Ectodermal cell (in vitro differentiated cells): ENCODE measurements around the gene CLIC1.

Experiments
- H3K27ac ChIP-seq: 2 replicates; pipeline ENCODE4 v1.7.0; 2013; ENCODE audit warnings: mild to moderate bottlenecking, low read depth, low read length; ENCODE audit not compliant: insufficient read depth, poor library complexity, severe bottlenecking
- H3K27me3 ChIP-seq: 2 replicates; pipeline ENCODE4 v1.7.0; 2013; ENCODE audit warnings: mild to moderate bottlenecking, low read length; ENCODE audit not compliant: insufficient read depth, control insufficient read depth, poor library complexity, severe bottlenecking
- H3K36me3 ChIP-seq: one replicate; pipeline ENCODE4 v1.7.0; 2013; ENCODE audit warnings: low read length; ENCODE audit not compliant: control insufficient read depth, insufficient read depth
- H3K4me1 ChIP-seq: one replicate; pipeline ENCODE4 v1.7.0; 2013; ENCODE audit warnings: low read length; ENCODE audit not compliant: control insufficient read depth, insufficient read depth
- H3K4me3 ChIP-seq: 2 replicates; pipeline ENCODE4 v1.7.0; 2013; ENCODE audit warnings: low read depth, low read length, control low read depth; ENCODE audit not compliant: insufficient read depth
- H3K9me3 ChIP-seq: 2 replicates; pipeline ENCODE4 v1.7.0; 2013; ENCODE audit warnings: mild to moderate bottlenecking, low read length, moderate library complexity; ENCODE audit not compliant: control insufficient read depth
- WGBS, 2 experiments: methylation state at CpG; one replicate each; pipeline ENCODE4 v1.1.7; 2013; ENCODE audit warnings: missing lambda C conversion rate in 2 of 2; 5-methylcytosine and 5-hydroxymethylcytosine counted together

CLIC1 gene

GRCh38 chr6:31778193-31778592, 41.9 kb upstream of the CLIC1 start:
- Histone ChIP-seq H3K4me1 (peaks cover 6% of the 10 kb centered on the region), H3K36me3 (peaks cover 28% of the 10 kb centered on the region), H3K27me3 (no peaks in the 10 kb centered on the region), H3K9me3 (no peaks in the 10 kb centered on the region), H3K27ac (no peak overlapping the region), H3K4me3 (no peak overlapping the region)
- 93 to 97% methylated on average over 5 of the region's 5 CpGs for WGBS, 2 experiments

GRCh38 chr6:31777667-31778050, 41.3 kb upstream of the CLIC1 start:
- no peaks in the 10 kb centered on the region for H3K9me3 ChIP-seq
- WGBS, 2 experiments, result 89 to 94% methylated on average over 5 of the region's 5 CpGs
- H3K4me1 ChIP-seq, result peaks cover 6% of the 10 kb centered on the region
- no peaks in the 10 kb centered on the region for H3K27me3 ChIP-seq
- peaks cover 26% of the 10 kb centered on the region for H3K36me3 ChIP-seq
- no peak overlapping the region for H3K4me3 ChIP-seq
- H3K27ac ChIP-seq, result no peak overlapping the region

DNA sequence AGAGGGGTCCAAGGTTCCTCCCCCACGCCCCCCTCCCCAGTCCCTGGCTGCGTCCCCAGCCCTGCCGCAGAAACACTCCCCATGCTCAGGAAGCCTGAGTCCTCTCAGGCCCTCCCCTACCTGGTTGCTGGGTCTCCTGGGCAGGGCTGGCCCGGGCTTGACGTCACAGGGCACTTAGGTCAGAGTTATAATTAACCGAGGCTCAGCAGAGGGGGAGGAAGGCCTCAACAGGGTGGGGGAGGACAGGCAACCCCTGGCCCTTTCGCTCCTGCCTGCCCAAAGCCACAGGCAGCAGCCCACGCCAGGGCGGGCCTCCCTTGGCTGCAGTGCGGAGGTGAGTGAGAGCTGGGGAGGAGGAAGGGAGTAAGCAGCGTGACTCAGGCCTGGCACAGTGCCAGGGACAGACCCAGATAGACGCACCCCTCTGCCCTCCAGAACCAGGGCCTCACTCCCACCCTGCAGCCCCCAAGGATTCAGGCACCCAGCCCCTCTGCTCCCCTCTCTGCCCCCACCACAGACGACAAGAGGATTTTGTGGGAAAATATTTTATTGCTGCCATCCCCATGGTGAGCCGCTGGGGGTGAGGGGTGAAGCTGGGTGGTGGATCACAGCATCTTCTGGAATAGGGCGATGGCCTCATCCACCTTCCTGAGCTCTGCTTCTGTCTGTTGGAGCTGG, 40.8 kb upstream of the CLIC1 start, which contains the start of gene VWA7:
VWA7 (minus strand) TSS at position 340 of the 678 bp plus-strand sequence. CDS start 549 bp downstream, outside the sequence.
- 64 to 68% methylated on average over 15 of the region's 15 CpGs for WGBS, 2 experiments

GRCh38 chr6:31776485-31776988, 40.2 kb upstream of the CLIC1 start:
- Histone ChIP-seq H3K4me1 (peaks cover 6% of the 10 kb centered on the region), H3K36me3 (peaks cover 23% of the 10 kb centered on the region), H3K27ac (peak overlapping the region; percentile 23), H3K9me3 (no peaks in the 10 kb centered on the region), H3K4me3 (no peak overlapping the region), H3K27me3 (no peaks in the 10 kb centered on the region)
- 74 to 79% methylated on average over 14 of the region's 14 CpGs for WGBS, 2 experiments

More for the DNA sequence above, 40.8 kb upstream of the CLIC1 start, which contains the start of gene VWA7:
- H3K4me3 ChIP-seq, result no peak within 1 kb of the TSS
- H3K27me3 ChIP-seq, result no peaks in the 10 kb centered on the region
- peak within 1 kb of the TSS; percentile 23 for H3K27ac ChIP-seq
- peaks cover 23% of the 10 kb centered on the region for H3K36me3 ChIP-seq
- no peaks in the 10 kb centered on the region for H3K9me3 ChIP-seq
- H3K4me1 ChIP-seq, result peaks cover 6% of the 10 kb centered on the region

DNA sequence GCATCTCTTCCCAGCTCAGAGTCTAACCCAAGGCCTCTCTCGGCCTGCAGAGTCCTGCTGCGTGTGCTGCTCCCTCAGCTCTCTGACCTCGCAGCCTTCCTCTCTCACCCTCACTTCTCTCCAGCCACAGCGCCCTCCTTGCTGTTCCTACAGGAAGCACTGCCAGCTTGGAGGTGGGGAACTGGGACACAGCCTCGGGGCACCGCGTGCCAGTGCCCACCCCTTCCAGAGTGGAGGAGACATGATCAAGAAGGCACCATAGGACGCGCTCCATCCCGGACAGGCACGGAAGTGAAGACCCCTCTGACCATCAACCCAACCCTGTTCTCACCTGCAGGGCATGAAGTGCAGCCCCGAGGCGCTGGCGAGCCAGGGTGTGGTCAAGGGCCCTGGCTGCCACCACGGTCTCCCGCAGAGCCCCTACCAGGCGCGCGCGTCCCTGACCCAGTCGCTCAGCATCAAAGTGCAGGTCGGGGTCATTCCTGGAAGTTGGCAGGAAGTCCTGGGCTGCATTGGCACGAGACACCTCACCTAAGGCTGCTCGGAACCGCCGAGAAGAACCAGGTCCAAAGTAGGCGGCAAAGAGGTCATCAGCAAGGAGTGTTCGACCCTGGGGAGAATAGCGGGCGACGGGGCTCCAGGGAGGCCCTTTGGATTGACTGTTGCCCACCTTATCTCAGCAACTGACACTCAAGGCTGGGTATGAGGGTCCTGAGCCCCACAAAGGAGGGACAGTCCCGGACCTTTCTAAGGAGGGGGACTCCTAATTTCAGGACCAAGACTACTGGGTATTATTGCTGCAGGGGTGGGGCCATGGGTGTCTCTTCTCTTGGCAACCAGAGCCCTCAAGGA, 39.5 kb upstream of the CLIC1 start:
- Histone ChIP-seq H3K9me3 (no peaks in the 10 kb centered on the region), H3K36me3 (peaks cover 23% of the 10 kb centered on the region), H3K27me3 (no peaks in the 10 kb centered on the region), H3K4me1 (peaks cover 6% of the 10 kb centered on the region), H3K4me3 (no peak overlapping the region), H3K27ac (peak overlapping the region; percentile 33)
- 93 to 94% methylated on average over 32 of the region's 32 CpGs for WGBS, 2 experiments

DNA sequence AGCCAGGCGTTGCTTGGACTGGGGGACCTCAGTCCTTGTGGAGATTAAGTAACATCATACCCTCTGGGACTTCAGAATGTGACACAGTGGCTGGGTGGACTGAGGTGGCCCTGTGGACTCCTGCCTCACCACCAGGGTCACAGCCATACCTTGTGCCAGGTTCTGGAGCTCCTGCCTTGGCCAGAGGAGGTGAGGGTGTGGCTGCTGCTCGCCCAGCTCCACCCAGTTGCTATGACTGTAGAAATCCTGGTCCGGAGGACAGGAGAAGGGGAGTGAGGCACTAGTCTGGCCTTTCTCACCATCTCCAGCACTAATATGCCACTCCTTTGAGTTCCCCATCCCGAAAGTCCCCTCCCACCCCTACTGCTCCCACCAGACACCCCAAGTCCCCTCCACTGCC, 38.9 kb upstream of the CLIC1 start:
- WGBS, 2 experiments, result 85 to 91% methylated on average over 4 of the region's 4 CpGs
- Histone ChIP-seq H3K27me3 (no peaks in the 10 kb centered on the region), H3K36me3 (peaks cover 18% of the 10 kb centered on the region)

GRCh38 chr6:31771992-31772358, 35.6 kb upstream of the CLIC1 start:
- Histone ChIP-seq H3K4me1 (peaks cover 4% of the 10 kb centered on the region), H3K27me3 (no peaks in the 10 kb centered on the region), H3K36me3 (no peaks in the 10 kb centered on the region), H3K4me3 (no peak overlapping the region), H3K9me3 (no peaks in the 10 kb centered on the region), H3K27ac (no peak overlapping the region)
- WGBS, 2 experiments, result 86 to 89% methylated on average over 4 of the region's 4 CpGs

More for the DNA sequence above, 38.9 kb upstream of the CLIC1 start:
- no peak overlapping the region for H3K4me3 ChIP-seq
- H3K9me3 ChIP-seq, result no peaks in the 10 kb centered on the region
- peaks cover 6% of the 10 kb centered on the region for H3K4me1 ChIP-seq
- H3K27ac ChIP-seq, result peak overlapping the region; percentile 33

DNA sequence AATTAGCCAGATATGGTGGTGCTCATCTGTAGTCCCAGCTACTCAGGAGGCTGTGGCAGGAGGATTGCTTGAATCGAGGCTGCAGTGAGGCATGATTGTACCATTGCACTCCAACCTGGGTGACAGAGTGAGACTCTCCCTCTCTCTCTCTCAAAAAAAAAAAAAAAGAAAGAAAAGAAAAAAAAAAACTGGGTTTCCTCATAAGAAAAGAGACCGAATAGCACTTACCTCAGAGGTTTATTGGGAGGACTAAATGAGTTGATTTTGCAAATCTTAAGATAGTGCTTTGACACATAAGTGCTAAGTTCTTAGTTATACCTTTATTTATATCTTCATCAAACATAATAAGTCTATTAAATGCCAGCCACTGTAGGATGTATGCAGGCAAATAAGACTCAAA, 34.5 kb upstream of the CLIC1 start:
- no peak overlapping the region for H3K27ac ChIP-seq

DNA sequence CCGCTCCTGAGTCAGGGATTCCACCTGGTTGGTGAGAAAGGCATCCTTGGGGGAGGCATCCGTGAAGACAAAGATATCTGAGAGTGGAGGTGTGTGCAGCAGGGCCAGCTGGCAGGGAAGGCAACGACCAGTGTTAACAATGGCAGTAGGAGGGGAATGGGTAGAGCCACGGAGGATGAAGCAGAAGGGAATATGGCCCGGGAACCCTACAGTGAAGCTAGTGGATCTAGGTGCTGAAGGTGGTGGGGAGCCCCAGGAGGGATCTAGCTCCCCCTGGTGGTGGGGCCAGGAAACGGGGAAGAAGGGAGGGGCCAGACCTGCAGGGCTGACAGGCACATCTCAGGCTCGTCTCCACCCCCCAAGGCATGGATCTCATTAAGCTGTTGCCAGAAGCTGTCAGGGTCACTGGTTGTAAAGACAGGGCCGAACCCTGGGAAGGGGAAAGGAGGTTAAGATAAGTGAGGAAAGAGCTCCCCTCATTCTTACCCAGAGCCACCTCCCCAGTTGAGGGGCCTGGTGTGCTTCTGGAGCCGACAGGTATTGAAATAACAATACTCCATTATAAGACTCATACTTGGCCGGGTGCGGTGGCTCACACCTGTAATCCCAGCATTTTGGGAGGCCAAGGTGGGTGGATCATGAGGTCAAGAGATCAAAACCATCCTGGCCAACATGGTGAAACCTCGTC, 33.5 kb upstream of the CLIC1 start:
- no peak overlapping the region for H3K4me3 ChIP-seq
- WGBS, 2 experiments, result 76 to 80% methylated on average over 11 to 12 of the region's 12 CpGs
- peaks cover 7% of the 10 kb centered on the region for H3K4me1 ChIP-seq
- no peak overlapping the region for H3K27ac ChIP-seq
- no peaks in the 10 kb centered on the region for H3K36me3 ChIP-seq
- H3K27me3 ChIP-seq, result no peaks in the 10 kb centered on the region
- H3K9me3 ChIP-seq, result no peaks in the 10 kb centered on the region

More for the DNA sequence above, 34.5 kb upstream of the CLIC1 start:
- 83 to 84% methylated on average over 1 to 2 of the region's 2 CpGs for WGBS, 2 experiments
- no peaks in the 10 kb centered on the region for H3K27me3 ChIP-seq
- no peak overlapping the region for H3K4me3 ChIP-seq
- no peaks in the 10 kb centered on the region for H3K36me3 ChIP-seq
- no peaks in the 10 kb centered on the region for H3K9me3 ChIP-seq
- H3K4me1 ChIP-seq, result peaks cover 5% of the 10 kb centered on the region
